ENCODE measurements around the gene ATP5F1D. TPM values are rescaled to one million over a fixed set of nuclear protein-coding genes. Genes with fewer than 3 reads are reported as not detected.

Gene ATP5F1D
- total and polyA plus RNA-seq, 4 donors, result 27.1 to 266 (median 187) TPM

DNA sequence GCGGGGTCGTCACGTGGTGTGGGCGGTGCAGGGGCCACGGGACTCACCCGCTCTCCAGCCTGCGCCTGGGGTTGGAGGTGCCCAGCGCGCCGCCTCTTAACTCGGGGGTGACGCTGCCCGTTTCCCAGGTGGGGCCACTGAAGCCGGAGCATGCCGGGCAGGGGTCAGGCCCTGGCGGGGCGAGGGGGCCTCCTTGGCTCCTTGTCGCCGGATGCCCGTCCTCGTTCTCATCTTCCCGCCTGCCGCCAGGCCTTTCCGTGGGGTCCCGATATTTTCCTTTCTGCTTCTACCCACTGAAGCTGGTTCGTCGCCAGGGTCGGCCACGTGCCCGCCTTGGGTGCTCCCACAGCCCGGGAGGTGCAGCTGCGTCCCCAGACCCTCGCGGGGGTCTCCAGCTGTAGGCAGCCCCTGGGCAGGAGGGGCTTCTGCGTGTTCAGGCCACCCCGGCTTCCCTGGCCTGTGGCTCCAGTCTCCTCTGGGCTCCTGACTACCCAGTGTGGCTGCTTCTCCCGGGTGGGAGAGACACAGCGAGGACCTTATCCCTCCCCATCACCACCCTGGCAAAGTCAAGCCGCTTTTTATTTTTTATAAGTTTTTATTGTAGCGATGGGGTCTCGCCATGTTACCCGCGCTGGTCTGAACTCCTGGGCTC lies 34.6 kb downstream of the ATP5F1D start:
- 10 to 11% methylated on average over 39 to 43 of the region's 43 CpGs for WGBS, 2 donors
- Histone ChIP-seq H3K36me3 (ENCODE audit: control insufficient read depth in 4 of 4, insufficient read depth in 4 of 4, low read length in 4 of 4) (peaks cover 13 to 47% (median 35%) of the 10 kb centered on the region in 4 donors), H3K9ac (ENCODE audit: insufficient read depth in 1 of 2, low read length in 2 of 2) (peak overlapping the region in 1 of 2 donors; percentile 32), H3K4me3 (peak overlapping the region; percentile 43), H3K4me1 (ENCODE audit: control insufficient read depth in 5 of 5, insufficient read depth in 5 of 5, low read length in 5 of 5) (peaks cover 1 to 30% (median 19%) of the 10 kb centered on the region in 5 donors), H3K27ac (ENCODE audit: low read depth in 1 of 2, low read length in 1 of 2) (peak overlapping the region; percentile 96 to 100), H3K27me3 (ENCODE audit: control insufficient read depth in 3 of 3, insufficient read depth in 3 of 3, low read length in 2 of 3) (no peaks in the 10 kb centered on the region), H3K9me3 (ENCODE audit: control insufficient read depth in 4 of 4, insufficient read depth in 3 of 4, low read length in 3 of 4) (no peaks in the 10 kb centered on the region)
- TF ChIP-seq, protein P1, sequence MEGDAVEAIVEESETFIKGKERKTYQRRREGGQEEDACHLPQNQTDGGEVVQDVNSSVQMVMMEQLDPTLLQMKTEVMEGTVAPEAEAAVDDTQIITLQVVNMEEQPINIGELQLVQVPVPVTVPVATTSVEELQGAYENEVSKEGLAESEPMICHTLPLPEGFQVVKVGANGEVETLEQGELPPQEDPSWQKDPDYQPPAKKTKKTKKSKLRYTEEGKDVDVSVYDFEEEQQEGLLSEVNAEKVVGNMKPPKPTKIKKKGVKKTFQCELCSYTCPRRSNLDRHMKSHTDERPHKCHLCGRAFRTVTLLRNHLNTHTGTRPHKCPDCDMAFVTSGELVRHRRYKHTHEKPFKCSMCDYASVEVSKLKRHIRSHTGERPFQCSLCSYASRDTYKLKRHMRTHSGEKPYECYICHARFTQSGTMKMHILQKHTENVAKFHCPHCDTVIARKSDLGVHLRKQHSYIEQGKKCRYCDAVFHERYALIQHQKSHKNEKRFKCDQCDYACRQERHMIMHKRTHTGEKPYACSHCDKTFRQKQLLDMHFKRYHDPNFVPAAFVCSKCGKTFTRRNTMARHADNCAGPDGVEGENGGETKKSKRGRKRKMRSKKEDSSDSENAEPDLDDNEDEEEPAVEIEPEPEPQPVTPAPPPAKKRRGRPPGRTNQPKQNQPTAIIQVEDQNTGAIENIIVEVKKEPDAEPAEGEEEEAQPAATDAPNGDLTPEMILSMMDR (IDR thresholded peaks at IDR 0.05; ENCODE audit: control extremely low read depth, extremely low read depth), result no peak
- no peak for DNase-seq
- ATAC-seq (ENCODE audit: insufficient read depth, low FRiP score), result no peak

DNA sequence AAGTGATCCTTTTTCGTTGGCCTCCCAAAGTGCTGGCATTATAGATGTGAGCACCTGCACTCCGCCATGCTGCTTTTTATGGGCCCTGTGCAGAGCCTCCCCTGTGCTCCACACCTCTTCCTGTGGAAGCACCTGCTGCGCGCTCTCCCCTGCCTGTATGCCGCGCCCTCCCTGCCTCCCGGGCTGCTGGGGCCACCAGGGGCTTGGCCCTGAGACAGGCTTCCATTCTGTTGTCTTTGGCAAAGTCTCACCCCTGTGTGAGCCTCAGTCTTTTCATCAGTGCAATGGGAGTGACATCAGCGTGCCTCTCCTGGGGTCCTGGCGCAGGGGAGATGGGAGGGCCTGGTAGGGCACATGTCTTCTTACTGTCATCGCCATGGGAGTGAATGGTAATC lies 35.1 kb downstream of the ATP5F1D start:
- H3K9me3 ChIP-seq (ENCODE audit: control insufficient read depth in 4 of 4, insufficient read depth in 3 of 4, low read length in 3 of 4), result no peaks in the 10 kb centered on the region
- no peak overlapping the region for H3K9ac ChIP-seq (ENCODE audit: insufficient read depth in 1 of 2, low read length in 2 of 2)
- 47 to 65% methylated on average over 10 of the region's 10 CpGs for WGBS, 2 donors
- TF ChIP-seq, protein P1 (IDR thresholded peaks at IDR 0.05; ENCODE audit: control extremely low read depth, extremely low read depth), result no peak
- peaks cover 0 to 24% (median 13%) of the 10 kb centered on the region in 5 donors for H3K4me1 ChIP-seq (ENCODE audit: control insufficient read depth in 5 of 5, insufficient read depth in 5 of 5, low read length in 5 of 5)
- no peak overlapping the region for H3K4me3 ChIP-seq
- H3K27ac ChIP-seq (ENCODE audit: low read depth in 1 of 2, low read length in 1 of 2), result peak overlapping the region in 1 of 2 donors; percentile 18
- peaks cover 13 to 42% (median 30%) of the 10 kb centered on the region in 4 donors for H3K36me3 ChIP-seq (ENCODE audit: control insufficient read depth in 4 of 4, insufficient read depth in 4 of 4, low read length in 4 of 4)
- H3K27me3 ChIP-seq (ENCODE audit: control insufficient read depth in 3 of 3, insufficient read depth in 3 of 3, low read length in 2 of 3), result no peaks in the 10 kb centered on the region
- no peak for DNase-seq
- no peak for ATAC-seq (ENCODE audit: insufficient read depth, low FRiP score)

DNA sequence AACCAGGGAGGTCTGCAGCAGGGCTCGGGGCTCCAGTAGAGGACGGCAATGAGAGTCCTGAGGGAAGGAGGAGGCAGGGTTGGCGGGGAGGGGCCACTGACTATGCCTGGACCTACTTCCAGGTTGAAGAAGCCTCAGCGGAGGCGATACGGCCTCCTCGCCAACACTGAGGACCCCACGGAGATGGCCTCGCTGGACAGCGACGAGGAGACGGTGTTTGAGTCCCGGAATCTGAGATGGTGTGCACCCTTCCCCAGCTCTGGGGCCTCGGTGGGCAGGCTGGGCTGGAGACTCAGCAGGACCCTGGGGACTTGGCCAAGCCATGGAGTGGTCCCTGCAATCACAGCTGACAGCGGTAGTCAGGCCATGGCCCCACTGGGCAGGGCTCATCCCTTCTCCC lies 35.5 kb downstream of the ATP5F1D start:
- no peak for DNase-seq
- Histone ChIP-seq H3K9me3 (ENCODE audit: control insufficient read depth in 4 of 4, insufficient read depth in 3 of 4, low read length in 3 of 4) (no peaks in the 10 kb centered on the region), H3K27ac (ENCODE audit: low read depth in 1 of 2, low read length in 1 of 2) (no peak overlapping the region), H3K9ac (ENCODE audit: insufficient read depth in 1 of 2, low read length in 2 of 2) (no peak overlapping the region), H3K27me3 (ENCODE audit: control insufficient read depth in 3 of 3, insufficient read depth in 3 of 3, low read length in 2 of 3) (no peaks in the 10 kb centered on the region), H3K36me3 (ENCODE audit: control insufficient read depth in 4 of 4, insufficient read depth in 4 of 4, low read length in 4 of 4) (peaks cover 13 to 38% (median 26%) of the 10 kb centered on the region in 4 donors), H3K4me3 (no peak overlapping the region), H3K4me1 (ENCODE audit: control insufficient read depth in 5 of 5, insufficient read depth in 5 of 5, low read length in 5 of 5) (peaks cover 0 to 24% (median 12%) of the 10 kb centered on the region in 5 donors)
- WGBS, 2 donors, result 93 to 94% methylated on average over 15 of the region's 15 CpGs
- no peak for ATAC-seq (ENCODE audit: insufficient read depth, low FRiP score)
- TF ChIP-seq, protein P1 (IDR thresholded peaks at IDR 0.05; ENCODE audit: control extremely low read depth, extremely low read depth), result no peak
